HepG2 (cell line): Measurements from ENCODE around the gene NT5DC1.

Experiments
- CEBPB ChIP-seq: IDR thresholded peaks from 2 replicates; pipeline ENCODE4 v1.6.1; 2011; ENCODE audit warnings: low read depth, low read length, improper control_type of control experiment, borderline replicate concordance
- FOXM1 ChIP-seq: sonication (generic); formaldehyde crosslinking; IDR thresholded peaks from 2 replicates; pipeline ENCODE4 v1.5.0; 2020; ENCODE audit warnings: missing genetic modification reagents
- GPBP1L1 ChIP-seq: sonication (generic); formaldehyde crosslinking; IDR thresholded peaks from 2 replicates; pipeline ENCODE4 v1.5.0; 2020; ENCODE audit warnings: mild to moderate bottlenecking, missing genetic modification reagents
- MAX ChIP-seq: IDR thresholded peaks from 2 replicates; pipeline ENCODE4 v1.6.1; 2012; ENCODE audit warnings: inconsistent platforms
- NR1H2 ChIP-seq: sonication (generic); formaldehyde crosslinking; IDR thresholded peaks from 2 replicates; pipeline ENCODE4 v1.8.1; 2022; ENCODE audit warnings: low read depth, missing genetic modification reagents, borderline replicate concordance
- SMC3 ChIP-seq: IDR thresholded peaks from 2 replicates; pipeline ENCODE4 v1.6.1; 2011; ENCODE audit warnings: low read length, improper control_type of control experiment
- TCF7L2 ChIP-seq: IDR thresholded peaks from 2 replicates; pipeline ENCODE4 v1.6.1; 2011; ENCODE audit warnings: mild to moderate bottlenecking, low read depth, low read length, moderate library complexity
- ZNF354B ChIP-seq: sonication (generic); formaldehyde crosslinking; IDR thresholded peaks from 2 replicates; pipeline ENCODE4 v1.8.0; 2022; ENCODE audit warnings: mild to moderate bottlenecking, missing genetic modification reagents

- TF ChIP-seq NR1H2 (no peak), MAX (no peak), GPBP1L1 (no peak), FOXM1 (no peak), SMC3 (no peak), ZNF354B (no peak), CEBPB (no peak), TCF7L2 (no peak)
Measured at GRCh38 chr6:116263353-116263752, 162.7 kb downstream of the NT5DC1 start.
